NT2/D1 (cell line): ENCODE data around the gene CD9.

ENCODE experiments used
- SUZ12 ChIP-seq: IDR thresholded peaks from 2 replicates; pipeline ENCODE4 v1.6.1; 2011; ENCODE audit not compliant: insufficient read length, insufficient read depth; ENCODE audit errors: extremely low read depth
- YY1 ChIP-seq: IDR thresholded peaks from 2 replicates; pipeline ENCODE4 v1.6.1; 2011; ENCODE audit not compliant: insufficient read length, insufficient read depth
- ZNF274 ChIP-seq: IDR thresholded peaks from 2 replicates; pipeline ENCODE4 v1.6.1; 2011; ENCODE audit warnings: mild to moderate bottlenecking, low read depth, low read length

DNA sequence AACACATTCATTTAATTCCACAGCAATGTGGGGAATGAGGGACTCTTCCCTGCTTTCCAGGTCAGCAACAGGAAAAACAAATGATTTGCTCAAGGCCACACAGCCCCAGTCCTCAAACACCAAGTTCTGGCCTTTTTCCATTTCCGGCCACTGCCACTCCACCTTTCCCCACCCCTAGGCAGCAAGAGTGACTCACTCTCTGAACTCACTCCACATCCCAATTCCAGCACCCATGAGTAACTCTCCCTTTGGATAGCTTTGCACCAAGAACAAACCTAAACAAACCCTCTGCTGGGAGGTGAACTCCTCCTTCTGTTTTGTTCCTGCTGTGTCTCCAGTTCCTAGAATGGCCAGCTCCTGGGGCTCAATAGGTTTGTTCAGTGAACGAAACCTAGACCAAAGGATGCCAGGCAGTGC lies 79.9 kb downstream of the CD9 start:
- TF ChIP-seq SUZ12 (no peak), YY1 (no peak), ZNF274 (no peak)
